DOHH2 (cell line): ENCODE results near the gene RNF181.

Experiments used
- H3F3A ChIP-seq: fragments of 200-600 bp; sonication (generic), shearing (Covaris generic); 2 replicates; pipeline ENCODE4 v1.6.0; 2016; ENCODE audit warnings: antibody characterized with exemption, mild to moderate bottlenecking; ENCODE audit not compliant: control insufficient read depth, insufficient read depth
- H3K27ac ChIP-seq: fragments of 200-600 bp; sonication (generic); 2 replicates; pipeline ENCODE4 v1.5.1; 2014; ENCODE audit warnings: low read depth, mild to moderate bottlenecking, low read length, moderate library complexity
- H3K27me3 ChIP-seq: fragments of 200-600 bp; sonication (generic); 2 replicates; pipeline ENCODE4 v1.6.1; 2014; ENCODE audit warnings: mild to moderate bottlenecking, low read length, mixed read lengths; ENCODE audit not compliant: control insufficient read depth
- H3K36me3 ChIP-seq: fragments of 200-600 bp; sonication (generic); 2 replicates; pipeline ENCODE4 v1.6.1; 2014; ENCODE audit warnings: mild to moderate bottlenecking, low read length, moderate library complexity, mixed read lengths; ENCODE audit not compliant: control insufficient read depth
- H3K4me1 ChIP-seq: fragments of 200-600 bp; sonication (generic); 2 replicates; pipeline ENCODE4 v1.6.1; 2014; ENCODE audit warnings: mild to moderate bottlenecking, low read length, mixed read lengths; ENCODE audit not compliant: control insufficient read depth
- H3K4me2 ChIP-seq: fragments of 200-600 bp; sonication (generic); 2 replicates; pipeline ENCODE4 v1.6.0; 2014; ENCODE audit warnings: mild to moderate bottlenecking, low read length, moderate library complexity
- H3K4me3 ChIP-seq: fragments of 200-600 bp; sonication (generic); 2 replicates; pipeline ENCODE4 v1.5.1; 2014; ENCODE audit warnings: mild to moderate bottlenecking, low read length, mixed read lengths
- H3K79me2 ChIP-seq: fragments of 200-600 bp; sonication (generic); 2 replicates; pipeline ENCODE4 v1.6.1; 2014; ENCODE audit warnings: mild to moderate bottlenecking, low read length, mixed read lengths; ENCODE audit not compliant: control insufficient read depth
- H3K9me2 ChIP-seq: fragments of 200-600 bp; sonication (generic); replicated peaks from 2 replicates; pipeline ENCODE4 v1.6.1; 2014; ENCODE audit warnings: mild to moderate bottlenecking, low read length, mixed read lengths; ENCODE audit not compliant: control insufficient read depth
- H3K9me3 ChIP-seq: fragments of 200-600 bp; sonication (generic); 2 replicates; pipeline ENCODE4 v1.6.1; 2014; ENCODE audit warnings: antibody characterized with exemption, low read length, mixed read lengths; ENCODE audit not compliant: control insufficient read depth, insufficient read depth
- H4K20me1 ChIP-seq: fragments of 200-600 bp; sonication (generic); 2 replicates; pipeline ENCODE4 v1.6.0; 2014; ENCODE audit warnings: low read depth, mild to moderate bottlenecking, antibody characterized with exemption, low read length, moderate library complexity; ENCODE audit not compliant: control insufficient read depth, insufficient read depth
- CTCF ChIP-seq: fragments of 200-600 bp; sonication (generic); IDR thresholded peaks from one replicate; pipeline ENCODE4 v1.5.1; 2014; ENCODE audit warnings: antibody characterized with exemption, mild to moderate bottlenecking, low read depth, low read length; ENCODE audit not compliant: poor library complexity, severe bottlenecking
- EZH2phosphoT487 ChIP-seq: fragments of 200-600 bp; sonication (generic); IDR thresholded peaks from 2 replicates; pipeline ENCODE4 v1.6.1; 2017; ENCODE audit warnings: borderline replicate concordance, mild to moderate bottlenecking, antibody characterized with exemption, low read length, moderate library complexity, mixed read lengths

Gene RNF181

GRCh38 chr2:85635011-85635410 lies 39.5 kb downstream of the RNF181 start:
- H3K4me3 ChIP-seq: no peak overlapping the region
- no peaks in the 10 kb centered on the region for H3K9me2 ChIP-seq
- H3F3A ChIP-seq: peaks cover 17% of the 10 kb centered on the region
- H3K4me1 ChIP-seq: no peaks in the 10 kb centered on the region
- no peaks in the 10 kb centered on the region for H3K27me3 ChIP-seq
- no peaks in the 10 kb centered on the region for H3K9me3 ChIP-seq
- H3K36me3 ChIP-seq: peaks cover 89% of the 10 kb centered on the region
- TF ChIP-seq EZH2phosphoT487 (no peak), CTCF (no peak)
- 0 out of 2 replicates have a peak, but pooled peaks cover 7% of the 10 kb centered on the region for H4K20me1 ChIP-seq
- no peak overlapping the region for H3K27ac ChIP-seq
- peaks cover 26% of the 10 kb centered on the region for H3K79me2 ChIP-seq
- H3K4me2 ChIP-seq: no peak overlapping the region

- no peak for TF ChIP-seq EZH2phosphoT487
- TF ChIP-seq CTCF: no peak
- no peak overlapping the region for H3K4me2 ChIP-seq
- H3K36me3 ChIP-seq: peaks cover 86% of the 10 kb centered on the region
- H3K27ac ChIP-seq: no peak overlapping the region
- H3K9me2 ChIP-seq: no peaks in the 10 kb centered on the region
- no peaks in the 10 kb centered on the region for H3K9me3 ChIP-seq
- no peak overlapping the region for H3K4me3 ChIP-seq
- H3K4me1 ChIP-seq: no peaks in the 10 kb centered on the region
- peaks cover 20% of the 10 kb centered on the region for H3K79me2 ChIP-seq
- H3F3A ChIP-seq: peaks cover 17% of the 10 kb centered on the region
- 0 out of 2 replicates have a peak, but pooled peaks cover 7% of the 10 kb centered on the region for H4K20me1 ChIP-seq
- H3K27me3 ChIP-seq: no peaks in the 10 kb centered on the region
Measured at GRCh38 chr2:85635636-85636035, 40.1 kb downstream of the RNF181 start.

GRCh38 chr2:85642725-85643124 lies 47.2 kb downstream of the RNF181 start:
- no peaks in the 10 kb centered on the region for H3K9me2 ChIP-seq
- TF ChIP-seq CTCF (no peak), EZH2phosphoT487 (no peak)
- H3K9me3 ChIP-seq: no peaks in the 10 kb centered on the region
- peaks cover 94% of the 10 kb centered on the region for H3K36me3 ChIP-seq
- H4K20me1 ChIP-seq: 0 out of 2 replicates have a peak, but pooled peaks cover 3% of the 10 kb centered on the region
- no peaks in the 10 kb centered on the region for H3K27me3 ChIP-seq
- H3K4me1 ChIP-seq: no peaks in the 10 kb centered on the region
- no peak overlapping the region for H3K27ac ChIP-seq
- no peak overlapping the region for H3K4me2 ChIP-seq
- H3F3A ChIP-seq: no peaks in the 10 kb centered on the region
- H3K79me2 ChIP-seq: 0 out of 2 replicates have a peak, but pooled peaks cover 1% of the 10 kb centered on the region
- H3K4me3 ChIP-seq: no peak overlapping the region
